Activated T-helper 1 cell treated with anti-CD3 and anti-CD28 coated beads, Interleukin-12 subunit alpha, Interleukin-12 subunit beta, Interleukin-2, Interleukin-4 antibody, amounts not matched to agents 30 ng/mL and 10 ng/mL and 1 ng/mL, durations not matched to agents 14 hours and 24 hours and 36 hours (primary cell): Measurements from ENCODE around the gene CDHR4. TPM values are rescaled to one million over a fixed set of nuclear protein-coding genes. Genes with fewer than 3 reads are reported as not detected.
"Not testable (repeated sequence)": the region's sequence is repeated elsewhere in the genome, so short reads cannot be mapped to it uniquely, and the experiment has no call there.

Experiments used
- DNase-seq: peaks from one replicate; pipeline ENCODE4 v3.0.0; 2021; ENCODE audit warnings: low spot score
- H3K27ac Mint-ChIP-seq: one replicate; pipeline ENCODE4 v1.8.0; 2021; ENCODE audit warnings: mild to moderate bottlenecking, mixed read lengths
- H3K27me3 Mint-ChIP-seq: one replicate; pipeline ENCODE4 v1.8.0; 2022; ENCODE audit warnings: mild to moderate bottlenecking, moderate library complexity, mixed read lengths; ENCODE audit not compliant: insufficient read depth
- H3K36me3 Mint-ChIP-seq: one replicate; pipeline ENCODE4 v1.8.0; 2021; ENCODE audit warnings: low read depth, mixed read lengths
- H3K4me1 Mint-ChIP-seq: one replicate; pipeline ENCODE4 v1.8.0; 2021; ENCODE audit warnings: low read depth, mixed read lengths
- H3K4me3 Mint-ChIP-seq: one replicate; pipeline ENCODE4 v1.8.0; 2021; ENCODE audit warnings: mild to moderate bottlenecking, moderate library complexity, mixed read lengths
- H3K9me3 Mint-ChIP-seq: one replicate; pipeline ENCODE4 v1.8.0; 2021; ENCODE audit warnings: mixed read lengths
- intact Hi-C: fragments of 100-400 bp; cut with micrococcal nuclease; formaldehyde crosslinking; loops from one replicate; pipeline ENCODE4 v1.15.1; 2024
- total RNA-seq: library from RNA; stranded (reverse); gene quantifications from 2 replicates; pipeline ENCODE4 v1.2.3, GENCODE V29; 2022

CDHR4 gene, protein sequence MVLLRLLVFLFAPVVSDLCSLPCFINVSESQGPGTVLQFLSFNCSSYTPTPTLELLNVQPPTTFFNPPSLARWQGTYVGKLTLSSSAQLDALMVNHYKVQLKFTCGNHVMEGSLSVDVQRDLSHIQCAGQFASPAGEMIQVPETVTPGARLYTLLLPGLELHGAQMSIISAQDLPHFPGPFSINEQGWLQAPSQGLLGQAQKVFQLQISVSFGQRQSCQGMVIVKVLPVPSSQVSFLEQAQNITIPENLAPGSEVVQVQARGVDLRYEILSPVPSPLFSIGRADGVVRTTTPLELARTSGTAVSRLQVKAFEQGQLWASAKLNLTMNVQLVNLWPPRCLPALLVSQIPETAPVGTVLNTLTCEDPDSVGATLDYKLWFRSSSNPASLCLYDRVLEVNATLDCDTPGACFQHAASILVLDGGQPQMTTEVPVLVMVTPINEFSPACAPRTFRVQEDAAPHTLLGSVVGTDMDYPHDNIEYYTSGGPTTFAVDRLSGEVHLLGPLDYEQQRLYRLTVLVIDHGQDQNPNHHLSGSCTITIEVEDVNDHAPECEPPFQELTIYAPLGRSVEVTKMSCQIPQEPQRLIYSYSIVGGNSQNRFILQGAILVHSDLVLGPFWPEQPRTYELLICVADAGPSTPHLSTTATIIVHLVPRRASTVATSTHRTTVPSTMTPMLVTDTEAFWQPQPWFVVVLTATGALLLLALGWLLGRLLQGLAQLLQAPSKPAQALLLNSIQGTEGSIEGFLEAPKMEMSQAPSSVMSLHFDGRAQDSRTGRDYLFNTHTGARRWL
- not detected in 2 replicates for total RNA-seq

GRCh38 chr3:49799761-49800160, at the start of gene CDHR4:
Gene CDHR4, minus strand, starts transcription at chr3:49799873. Its CDS starts 61 bp downstream, at chr3:49799812.
- Mint-ChIP-seq H3K27me3 (peaks cover 10% of the 10 kb centered on the region), H3K4me1 (no peaks in the 10 kb centered on the region), H3K4me3 (no peak within 1 kb of the TSS), H3K36me3 (no peaks in the 10 kb centered on the region), H3K9me3 (no peaks in the 10 kb centered on the region), H3K27ac (no peak within 1 kb of the TSS)
- intact Hi-C loops, result no loop called here
- DNase-seq, result no peak

DNA sequence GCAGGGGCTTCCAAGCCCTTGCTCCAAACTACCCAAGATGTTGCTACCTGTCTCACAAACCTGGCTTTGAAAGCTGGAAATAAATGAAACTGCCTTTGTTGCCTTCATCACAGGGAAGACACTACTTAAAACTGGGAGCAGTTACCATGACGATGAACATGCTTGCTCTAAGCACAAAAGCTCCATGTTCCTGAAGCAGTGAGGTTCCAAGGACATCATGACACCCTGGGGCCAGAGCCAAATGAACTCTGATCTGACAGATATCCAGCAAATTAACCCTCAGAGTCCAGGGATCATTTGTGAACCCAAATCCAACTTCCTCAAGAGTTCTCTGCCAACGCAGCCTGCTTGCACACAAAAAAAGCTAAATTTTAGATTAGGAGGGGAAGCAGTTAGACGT, 46.0 kb upstream of the CDHR4 start:
- Mint-ChIP-seq H3K27me3 (no peaks in the 10 kb centered on the region), H3K4me1 (no peaks in the 10 kb centered on the region), H3K4me3 (no peak overlapping the region), H3K36me3 (peaks cover 4% of the 10 kb centered on the region), H3K27ac (no peak overlapping the region), H3K9me3 (no peaks in the 10 kb centered on the region)
- intact Hi-C loops, result no loop called here
- DNase-seq, result no peak

- DNase-seq, result no peak
- Mint-ChIP-seq H3K9me3 (no peaks in the 10 kb centered on the region), H3K4me1 (no peaks in the 10 kb centered on the region), H3K27me3 (no peaks in the 10 kb centered on the region), H3K4me3 (no peak overlapping the region), H3K27ac (no peak overlapping the region), H3K36me3 (peaks cover 4% of the 10 kb centered on the region)
- intact Hi-C loops, result no loop called here
Measured at GRCh38 chr3:49844464-49845183, 45.0 kb upstream of the CDHR4 start.

- peaks cover 6% of the 10 kb centered on the region for H3K36me3 Mint-ChIP-seq
- H3K9me3 Mint-ChIP-seq, result no peaks in the 10 kb centered on the region
- no peak overlapping the region for H3K27ac Mint-ChIP-seq
- DNase-seq, result no peak
- intact Hi-C loops, result no loop called here
- no peaks in the 10 kb centered on the region for H3K27me3 Mint-ChIP-seq
- H3K4me3 Mint-ChIP-seq, result no peak overlapping the region
- no peaks in the 10 kb centered on the region for H3K4me1 Mint-ChIP-seq
Measured at GRCh38 chr3:49842843-49843517, 43.3 kb upstream of the CDHR4 start.

GRCh38 chr3:49841806-49842205, 42.1 kb upstream of the CDHR4 start:
- no peak overlapping the region for H3K4me3 Mint-ChIP-seq
- no peak overlapping the region for H3K27ac Mint-ChIP-seq
- DNase-seq, result no peak
- intact Hi-C loops, result no loop called here
- no peaks in the 10 kb centered on the region for H3K9me3 Mint-ChIP-seq
- H3K27me3 Mint-ChIP-seq, result no peaks in the 10 kb centered on the region
- H3K4me1 Mint-ChIP-seq, result no peaks in the 10 kb centered on the region
- H3K36me3 Mint-ChIP-seq, result peaks cover 7% of the 10 kb centered on the region

GRCh38 chr3:49841126-49841696, 41.5 kb upstream of the CDHR4 start:
- Mint-ChIP-seq H3K36me3 (peaks cover 7% of the 10 kb centered on the region), H3K4me3 (no peak overlapping the region), H3K27me3 (no peaks in the 10 kb centered on the region), H3K27ac (no peak overlapping the region), H3K9me3 (no peaks in the 10 kb centered on the region), H3K4me1 (no peaks in the 10 kb centered on the region)
- no peak for DNase-seq
- intact Hi-C loops, result no loop called here

DNA sequence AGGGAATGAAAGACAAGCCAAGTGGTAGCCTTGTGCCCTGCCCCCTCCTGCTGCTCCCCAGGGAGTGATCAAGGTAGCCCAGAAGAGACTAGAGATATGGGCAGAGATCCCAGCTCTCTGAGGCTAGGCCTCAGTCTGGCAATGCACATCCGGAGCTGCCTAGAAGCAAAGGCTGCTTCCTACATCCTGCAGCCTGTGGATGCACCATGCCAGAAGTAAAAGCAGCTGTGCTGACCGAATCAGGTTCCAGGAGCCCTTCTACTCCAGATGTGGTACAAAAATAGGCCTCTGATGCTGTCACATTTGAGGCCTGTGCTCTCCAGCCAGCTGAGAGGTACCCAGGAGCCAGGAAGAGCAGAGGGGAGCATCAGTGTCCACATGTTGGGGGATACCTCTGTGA, 40.7 kb upstream of the CDHR4 start:
- no peak for DNase-seq
- no peak overlapping the region for H3K4me3 Mint-ChIP-seq
- no peak overlapping the region for H3K27ac Mint-ChIP-seq
- H3K9me3 Mint-ChIP-seq, result no peaks in the 10 kb centered on the region
- no peaks in the 10 kb centered on the region for H3K27me3 Mint-ChIP-seq
- intact Hi-C loops, result no loop called here
- peaks cover 7% of the 10 kb centered on the region for H3K36me3 Mint-ChIP-seq
- no peaks in the 10 kb centered on the region for H3K4me1 Mint-ChIP-seq

DNA sequence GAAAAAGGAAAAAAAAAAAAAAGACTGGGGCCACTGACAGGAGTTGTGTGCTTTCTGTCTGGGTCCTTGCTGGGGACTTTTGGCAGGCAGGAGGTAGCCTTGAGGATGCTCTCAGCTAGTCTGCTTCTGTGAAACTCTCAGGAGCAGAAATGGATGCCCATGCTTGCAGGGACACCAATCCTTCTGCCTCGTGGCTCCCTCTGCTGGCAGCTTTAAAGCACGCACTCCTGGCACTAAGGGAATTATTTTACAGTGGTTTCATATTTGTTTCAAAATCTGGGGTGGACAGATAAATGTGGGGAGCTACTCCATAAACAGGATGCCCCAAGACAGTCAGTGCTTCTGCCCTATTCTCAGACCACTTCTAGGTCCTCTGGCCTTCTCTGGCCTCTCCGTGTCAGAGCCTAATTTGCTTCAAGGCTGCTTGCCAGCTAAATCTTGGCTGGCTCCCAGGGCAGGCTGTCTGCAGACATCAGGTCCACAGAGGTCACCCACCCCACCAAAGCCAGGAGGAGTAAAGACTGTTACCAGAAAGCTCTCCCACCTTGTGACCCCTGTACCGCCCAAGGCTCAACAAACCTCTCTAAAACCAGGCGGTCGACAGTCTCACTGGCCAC, 39.6 kb upstream of the CDHR4 start:
- DNase-seq, result peak; percentile 69
- intact Hi-C loops, result loop anchor here (1.0 to 5.0 kb wide), 5 partner anchors 37 to 300 kb away; partner anchors contain the start of genes GMPPB and IP6K1
- Mint-ChIP-seq H3K27ac (no peak overlapping the region), H3K27me3 (no peaks in the 10 kb centered on the region), H3K36me3 (peaks cover 8% of the 10 kb centered on the region), H3K9me3 (no peaks in the 10 kb centered on the region), H3K4me3 (no peak overlapping the region), H3K4me1 (no peaks in the 10 kb centered on the region)

DNA sequence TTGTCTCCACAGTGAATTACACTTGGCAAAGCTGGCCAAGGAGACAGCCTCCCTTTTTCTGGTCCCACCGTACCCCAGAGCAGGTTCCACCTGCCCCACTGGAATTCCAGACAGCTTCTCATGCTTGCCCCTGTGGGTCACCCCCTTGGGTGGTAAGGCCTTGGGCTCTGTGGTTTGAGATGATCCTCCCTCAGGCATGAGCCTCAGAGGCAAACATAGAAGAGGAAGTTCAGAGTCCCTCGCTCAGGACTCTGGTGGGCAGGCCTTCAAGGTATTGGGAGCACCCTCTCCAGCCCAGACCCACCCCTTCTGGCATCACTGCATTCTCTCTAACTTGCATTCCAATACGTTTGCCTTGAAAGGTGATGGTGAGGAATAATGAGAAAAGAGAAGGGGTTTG, 31.7 kb upstream of the CDHR4 start:
- H3K4me1 Mint-ChIP-seq, result no peaks in the 10 kb centered on the region
- no peaks in the 10 kb centered on the region for H3K27me3 Mint-ChIP-seq
- peaks cover 7% of the 10 kb centered on the region for H3K36me3 Mint-ChIP-seq
- H3K27ac Mint-ChIP-seq, result no peak overlapping the region
- intact Hi-C loops, result no loop called here
- no peaks in the 10 kb centered on the region for H3K9me3 Mint-ChIP-seq
- no peak for DNase-seq
- H3K4me3 Mint-ChIP-seq, result no peak overlapping the region

- Mint-ChIP-seq H3K9me3 (no peaks in the 10 kb centered on the region), H3K27ac (no peak overlapping the region), H3K27me3 (no peaks in the 10 kb centered on the region), H3K4me1 (no peaks in the 10 kb centered on the region), H3K4me3 (no peak overlapping the region), H3K36me3 (peaks cover 2% of the 10 kb centered on the region)
- intact Hi-C loops, result no loop called here
- no peak for DNase-seq
Measured at GRCh38 chr3:49826016-49826415, 26.3 kb upstream of the CDHR4 start.

GRCh38 chr3:49823131-49823530, 23.5 kb upstream of the CDHR4 start:
- H3K9me3 Mint-ChIP-seq, H3K4me3 Mint-ChIP-seq, H3K27ac Mint-ChIP-seq, intact Hi-C loops, H3K27me3 Mint-ChIP-seq, H3K36me3 Mint-ChIP-seq, DNase-seq, H3K4me1 Mint-ChIP-seq: not testable (repeated sequence)
